Adrenal gland (tissue), 12 donors: ENCODE measurements around the gene FAHD1. TPM values are rescaled to one million over a fixed set of nuclear protein-coding genes. Genes with fewer than 3 reads are reported as not detected.

Experiments
- DNase-seq, 7 donors: peaks; one replicate each; pipeline ENCODE4 v3.0.0-alpha.2; 2019 to 2020
- H3K27ac ChIP-seq, 5 donors: fragments of 200-600 bp; sonication (generic) in 4 of 5; 1 replicate in 3 of 5; 2 replicates in 2 of 5; pipeline versions ENCODE4 v1.5.1 to v1.8.0; 2016 to 2020; ENCODE audit warnings: mild to moderate bottlenecking in 1 of 5
- H3K27me3 ChIP-seq: fragments of 200-600 bp; 2 replicates; pipeline ENCODE4 v1.8.0; 2021
- H3K36me3 ChIP-seq, 2 donors: fragments of 200-600 bp; replicated peaks in 1 of 2; 1 replicate in 1 of 2; 2 replicates in 1 of 2; pipeline versions ENCODE4 v1.5.1 to v1.8.0; 2018 to 2022
- H3K4me1 ChIP-seq, 2 donors: fragments of 200-600 bp; replicated peaks in 1 of 2; 1 replicate in 1 of 2; 2 replicates in 1 of 2; pipeline versions ENCODE4 v1.5.1 to v1.8.0; 2018 to 2021
- H3K4me3 ChIP-seq, 4 donors: fragments of 200-600 bp; sonication (generic) in 3 of 4; one replicate each; pipeline ENCODE4 v1.5.1; 2016 to 2018
- H3K9me3 ChIP-seq, 3 donors: fragments of 200-600 bp; sonication (generic) in 1 of 3; replicated peaks in 1 of 3; 1 replicate in 2 of 3; 2 replicates in 1 of 3; pipeline versions ENCODE4 v1.5.1 to v1.8.0; 2016 to 2021
- POLR2A ChIP-seq, 2 donors: fragments of 450-650 bp; IDR thresholded peaks; one replicate each; pipeline ENCODE4 v1.6.1; 2017; ENCODE audit warnings: antibody characterized with exemption in 2 of 2, mild to moderate bottlenecking in 2 of 2, moderate library complexity in 1 of 2
- WGBS, 4 donors: extraction: QIAGEN DNeasy Blood & Tissue Kit in 2 of 4; methylation state at CpG; one replicate each; pipeline versions ENCODE4 v1.1.5 to v1.1.7; 2013 to 2017; 5-methylcytosine and 5-hydroxymethylcytosine counted together
- intact Hi-C, 2 donors: fragments of 100-400 bp; cut with DNase I; formaldehyde crosslinking; loops; one replicate each; pipeline versions ENCODE4 v1.14.1 to v1.15.0; 2022 to 2023
- polyA plus RNA-seq, 3 donors: library from polyadenylated mRNA; stranded (reverse); fragments of 200-250 nt in 2 of 3; fragments of 350-450 nt in 1 of 3; fragmentation: Illumina TruSeq in 1 of 3; extraction: RNeasy Lipid Tissue Mini Kit (QIAGEN cat#74804) in 1 of 3; gene quantifications; one replicate each; pipeline ENCODE4 v1.2.3, GENCODE V29; 2013 to 2014
- total RNA-seq, 9 donors: library from RNA; depleted of rRNA in 4 of 9; stranded (reverse); fragments of >200 nt in 4 of 9; fragments of 120-200 nt in 1 of 9; fragmentation: NEBNext Ultra II Directional in 1 of 9; extraction: Animal tissue kit (Norgen Biotek cat#: 25700) in 1 of 9; gene quantifications; one replicate each; pipeline versions ENCODE4 v1.1.0 to v1.2.4, GENCODE V29; 2013 to 2023
- TF ChIP-seq, protein P1 (sequence below), 6 experiments: fragments of 450-650 bp in 4 of 6; fragments of 200-600 bp in 2 of 6; sonication (generic) in 1 of 6; IDR thresholded peaks; 1 replicate in 5 of 6; 2 replicates in 1 of 6; pipeline versions ENCODE4 v1.5.1 to v1.8.0; 2016 to 2021; ENCODE audit warnings: antibody characterized with exemption in 6 of 6, mild to moderate bottlenecking in 2 of 6, moderate library complexity in 1 of 6
- donor health status: healthy with polysubstance abuse.
- donor health status: Bipolar disorder and iron deficiency.
- donor health status: DM: yes; HTN: yes; CAD: no.
- donor health status: DM: no; HTN: no; CAD: no.
- donor health status: DM: no; HTN: no; CAD: no.
- donor health status: DM: yes; HTN: yes; CAD: no.

Gene FAHD1
- total and polyA plus RNA-seq, 12 donors = 15.2 to 140 (median 51.1) TPM

DNA sequence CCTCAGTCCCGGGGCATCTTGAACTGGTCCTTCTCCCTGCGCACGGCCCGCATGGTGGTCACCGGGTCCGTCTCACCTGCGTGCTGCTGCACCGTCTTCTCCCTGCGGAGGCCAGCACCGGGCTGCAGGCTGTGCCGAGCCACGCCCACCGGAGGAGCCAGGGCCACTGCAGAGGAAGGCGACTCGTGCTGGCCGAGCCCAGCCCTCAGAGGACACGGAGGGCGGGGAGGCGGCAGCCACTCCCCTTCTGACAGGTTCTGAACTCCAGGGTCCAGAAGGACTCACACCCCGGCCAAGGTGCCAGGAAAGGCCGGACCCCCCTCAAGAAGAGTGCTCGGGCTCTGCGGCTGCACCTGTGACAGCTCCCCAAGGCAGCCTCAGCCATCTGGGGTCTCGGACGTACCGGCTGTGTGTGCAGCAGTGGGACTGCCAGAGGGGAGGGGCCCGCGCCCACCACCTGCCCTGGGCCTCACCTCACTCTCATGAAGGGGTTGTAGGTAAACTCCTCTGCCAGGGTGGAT, 17.7 kb upstream of the FAHD1 start:
- no peak overlapping the region for H3K27ac ChIP-seq
- H3K36me3 ChIP-seq = peaks cover 0 to 48% of the 10 kb centered on the region in 2 donors
- intact Hi-C loops = no loop called here
- no peaks in the 10 kb centered on the region for H3K27me3 ChIP-seq
- no peak overlapping the region for H3K4me3 ChIP-seq
- TF ChIP-seq POLR2A (IDR thresholded peaks at IDR 0.05) = no peak
- TF ChIP-seq, protein P1, sequence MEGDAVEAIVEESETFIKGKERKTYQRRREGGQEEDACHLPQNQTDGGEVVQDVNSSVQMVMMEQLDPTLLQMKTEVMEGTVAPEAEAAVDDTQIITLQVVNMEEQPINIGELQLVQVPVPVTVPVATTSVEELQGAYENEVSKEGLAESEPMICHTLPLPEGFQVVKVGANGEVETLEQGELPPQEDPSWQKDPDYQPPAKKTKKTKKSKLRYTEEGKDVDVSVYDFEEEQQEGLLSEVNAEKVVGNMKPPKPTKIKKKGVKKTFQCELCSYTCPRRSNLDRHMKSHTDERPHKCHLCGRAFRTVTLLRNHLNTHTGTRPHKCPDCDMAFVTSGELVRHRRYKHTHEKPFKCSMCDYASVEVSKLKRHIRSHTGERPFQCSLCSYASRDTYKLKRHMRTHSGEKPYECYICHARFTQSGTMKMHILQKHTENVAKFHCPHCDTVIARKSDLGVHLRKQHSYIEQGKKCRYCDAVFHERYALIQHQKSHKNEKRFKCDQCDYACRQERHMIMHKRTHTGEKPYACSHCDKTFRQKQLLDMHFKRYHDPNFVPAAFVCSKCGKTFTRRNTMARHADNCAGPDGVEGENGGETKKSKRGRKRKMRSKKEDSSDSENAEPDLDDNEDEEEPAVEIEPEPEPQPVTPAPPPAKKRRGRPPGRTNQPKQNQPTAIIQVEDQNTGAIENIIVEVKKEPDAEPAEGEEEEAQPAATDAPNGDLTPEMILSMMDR (IDR thresholded peaks at IDR 0.05) = no peak
- DNase-seq = no peak
- no peaks in the 10 kb centered on the region for H3K4me1 ChIP-seq
- 71 to 83% (median 77%) methylated on average over 7 to 28 of the region's 28 CpGs for WGBS, 4 donors
- no peaks in the 10 kb centered on the region for H3K9me3 ChIP-seq

DNA sequence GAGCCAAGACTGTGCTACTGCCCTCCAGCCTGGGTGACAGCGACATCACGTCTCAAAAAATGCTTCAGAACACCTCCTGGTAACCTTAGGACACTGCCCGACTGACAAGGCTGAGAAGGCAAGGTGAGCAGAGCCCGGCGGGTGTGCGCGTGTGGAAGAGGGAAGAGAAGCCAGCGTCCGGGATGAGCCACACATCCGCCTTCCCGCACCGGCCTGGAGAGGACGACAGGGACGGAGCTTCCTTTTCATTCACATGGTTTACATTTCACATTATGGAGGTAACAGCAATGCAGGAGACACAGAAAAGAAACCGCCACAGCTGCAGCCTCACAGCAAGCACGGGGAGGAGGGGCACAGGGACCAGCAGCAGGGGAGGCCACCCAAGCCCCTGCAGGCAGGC, 16.9 kb upstream of the FAHD1 start:
- intact Hi-C loops = no loop called here
- Histone ChIP-seq H3K4me1 (no peaks in the 10 kb centered on the region), H3K4me3 (no peak overlapping the region), H3K9me3 (no peaks in the 10 kb centered on the region), H3K27ac (no peak overlapping the region), H3K27me3 (no peaks in the 10 kb centered on the region), H3K36me3 (peaks cover 0 to 53% of the 10 kb centered on the region in 2 donors)
- 93 to 96% (median 95%) methylated on average over 16 of the region's 16 CpGs for WGBS, 4 donors
- TF ChIP-seq POLR2A (IDR thresholded peaks at IDR 0.05) = no peak
- TF ChIP-seq, protein P1 (IDR thresholded peaks at IDR 0.05) = no peak
- no peak for DNase-seq

DNA sequence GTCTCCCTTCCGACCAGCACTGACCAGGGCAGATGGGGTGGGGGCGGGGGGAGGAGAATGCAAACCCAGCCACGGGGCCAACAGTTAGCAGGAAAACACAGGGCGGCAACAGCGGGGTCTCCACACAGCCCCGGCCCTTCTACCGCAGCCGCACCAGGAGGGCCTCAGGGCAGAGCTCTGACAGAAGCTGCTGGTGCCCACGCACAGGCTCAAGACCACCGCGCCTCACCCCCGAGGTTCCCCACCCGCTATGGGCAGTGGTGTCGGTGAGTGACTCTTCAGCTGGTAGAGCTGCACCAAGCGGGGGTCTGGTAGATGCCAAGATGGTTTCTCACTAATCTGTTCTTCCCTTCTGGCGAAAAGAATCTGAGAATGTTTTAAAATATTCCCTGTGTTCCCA, 16.5 kb upstream of the FAHD1 start:
- H3K4me1 ChIP-seq = no peaks in the 10 kb centered on the region
- no peak for DNase-seq
- no peak overlapping the region for H3K4me3 ChIP-seq
- no peak overlapping the region for H3K27ac ChIP-seq
- intact Hi-C loops = no loop called here
- H3K9me3 ChIP-seq = no peaks in the 10 kb centered on the region
- no peak for TF ChIP-seq POLR2A (IDR thresholded peaks at IDR 0.05)
- peaks cover 0 to 57% of the 10 kb centered on the region in 2 donors for H3K36me3 ChIP-seq
- WGBS, 4 donors = 92 to 95% (median 94%) methylated on average over 7 to 16 of the region's 16 CpGs
- no peaks in the 10 kb centered on the region for H3K27me3 ChIP-seq

DNA sequence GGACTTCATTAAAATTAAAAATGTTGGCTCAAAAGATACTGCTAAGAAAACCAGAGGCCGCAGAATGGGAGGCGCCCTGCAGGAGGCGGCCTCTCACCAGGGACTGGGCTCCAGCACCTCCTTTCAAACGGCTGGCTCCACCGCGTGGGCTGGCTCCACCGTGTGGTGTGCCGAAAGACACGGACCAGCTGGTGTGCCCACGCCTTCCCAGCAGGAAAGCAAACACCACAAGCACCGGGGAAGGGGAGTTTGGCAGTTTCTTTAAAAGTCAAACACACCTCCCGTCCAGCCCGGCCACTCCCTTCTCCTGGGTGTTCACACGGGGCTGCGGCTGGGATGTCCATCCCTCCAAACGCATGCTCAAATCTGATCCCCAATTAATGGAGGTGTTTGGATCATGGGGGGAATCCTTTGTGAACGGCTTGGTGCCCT, 14.3 kb upstream of the FAHD1 start:
- no peaks in the 10 kb centered on the region for H3K9me3 ChIP-seq
- 34 to 62% (median 45%) methylated on average over 9 to 17 of the region's 17 CpGs for WGBS, 4 donors
- H3K36me3 ChIP-seq = peaks cover 0 to 68% of the 10 kb centered on the region in 2 donors
- H3K27me3 ChIP-seq = no peaks in the 10 kb centered on the region
- H3K4me3 ChIP-seq = no peak overlapping the region
- no peaks in the 10 kb centered on the region for H3K4me1 ChIP-seq
- no peak for TF ChIP-seq POLR2A (IDR thresholded peaks at IDR 0.05)
- TF ChIP-seq, protein P1 (IDR thresholded peaks at IDR 0.05) = peak in 5 of 6 experiments; percentile 26 to 45 (median 38)
- H3K27ac ChIP-seq = no peak overlapping the region
- intact Hi-C loops = no loop called here
- peak; percentile 37 to 80 (median 61) for DNase-seq

DNA sequence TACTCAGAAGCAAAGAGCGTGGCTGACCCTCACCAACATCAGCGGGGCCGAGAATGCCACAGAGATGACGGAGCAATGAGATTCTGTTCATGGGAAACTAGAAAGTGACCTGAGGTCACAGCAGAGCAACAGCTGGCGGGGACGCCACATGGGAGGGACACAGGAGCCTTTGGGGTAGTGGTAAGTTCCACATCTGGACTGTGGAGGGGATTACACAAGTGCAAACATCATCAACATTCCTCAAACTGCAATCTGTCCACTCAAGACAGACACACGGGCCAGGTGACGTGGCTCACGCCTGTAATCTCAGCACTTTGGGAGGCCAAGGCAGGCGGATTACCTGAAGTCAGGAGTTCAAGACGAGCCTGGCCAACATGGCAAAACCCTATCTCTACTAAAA, 11.5 kb upstream of the FAHD1 start:
- Histone ChIP-seq H3K27ac (no peak overlapping the region), H3K4me1 (no peaks in the 10 kb centered on the region), H3K4me3 (no peak overlapping the region), H3K9me3 (no peaks in the 10 kb centered on the region), H3K36me3 (peaks cover 0 to 70% of the 10 kb centered on the region in 2 donors), H3K27me3 (no peaks in the 10 kb centered on the region)
- 88 to 95% (median 93%) methylated on average over 9 to 11 of the region's 11 CpGs for WGBS, 4 donors
- DNase-seq = no peak
- intact Hi-C loops = no loop called here
- TF ChIP-seq, protein P1 (IDR thresholded peaks at IDR 0.05) = no peak
- TF ChIP-seq POLR2A (IDR thresholded peaks at IDR 0.05) = no peak
